Liver (tissue), 9 donors: ENCODE data around the gene IQSEC3. TPM values are rescaled to one million over a fixed set of nuclear protein-coding genes. Genes with fewer than 3 reads are reported as not detected.

Experiments
- DNase-seq: peaks from one replicate; pipeline ENCODE4 v3.0.0-alpha.2; 2017; ENCODE audit warnings: low spot score
- H3K27ac ChIP-seq, 2 donors: one replicate each; pipeline ENCODE4 v1.7.0; 2013; ENCODE audit warnings: inconsistent platforms in 2 of 2, low read length in 2 of 2, control low read depth in 1 of 2, low read depth in 1 of 2, mild to moderate bottlenecking in 1 of 2
- H3K27me3 ChIP-seq, 4 donors: one replicate each; pipeline versions ENCODE4 v1.6.1 to v1.7.0; 2013; ENCODE audit warnings: low read length in 3 of 4, inconsistent platforms in 1 of 4, mild to moderate bottlenecking in 1 of 4, moderate library complexity in 1 of 4; ENCODE audit not compliant: control insufficient read depth in 4 of 4, insufficient read depth in 4 of 4
- H3K36me3 ChIP-seq, 4 donors: one replicate each; pipeline versions ENCODE4 v1.6.1 to v1.7.0; 2013; ENCODE audit warnings: low read length in 3 of 4, mild to moderate bottlenecking in 3 of 4, low read depth in 1 of 4, moderate library complexity in 1 of 4; ENCODE audit not compliant: control insufficient read depth in 4 of 4, insufficient read depth in 3 of 4
- H3K4me1 ChIP-seq, 4 donors: one replicate each; pipeline versions ENCODE4 v1.6.1 to v1.7.0; 2013; ENCODE audit warnings: low read length in 3 of 4, mild to moderate bottlenecking in 3 of 4, moderate library complexity in 1 of 4; ENCODE audit not compliant: control insufficient read depth in 4 of 4, insufficient read depth in 4 of 4
- H3K4me3 ChIP-seq, 3 donors: one replicate each; pipeline versions ENCODE4 v1.6.1 to v1.7.0; 2013; ENCODE audit warnings: low read length in 3 of 3, control low read depth in 1 of 3, low read depth in 1 of 3, mild to moderate bottlenecking in 1 of 3
- H3K9ac ChIP-seq, 2 donors: one replicate each; pipeline ENCODE4 v1.7.0; 2013; ENCODE audit warnings: low read length in 2 of 2, mild to moderate bottlenecking in 2 of 2, moderate library complexity in 2 of 2, control low read depth in 1 of 2, low read depth in 1 of 2
- H3K9me3 ChIP-seq, 4 donors: one replicate each; pipeline versions ENCODE4 v1.6.1 to v1.7.0; 2013; ENCODE audit warnings: low read length in 3 of 4; ENCODE audit not compliant: control insufficient read depth in 4 of 4
- ATF3 ChIP-seq: IDR thresholded peaks from 2 replicates; pipeline ENCODE4 v1.6.1; 2016; ENCODE audit warnings: antibody characterized with exemption
- EGR1 ChIP-seq, 2 donors: IDR thresholded peaks; 2 replicates each; pipeline ENCODE4 v1.6.1; 2016 to 2018; ENCODE audit warnings: antibody characterized with exemption in 2 of 2, low read depth in 2 of 2
- FOXA1 ChIP-seq: IDR thresholded peaks from 2 replicates; pipeline ENCODE4 v1.6.1; 2016; ENCODE audit warnings: antibody characterized with exemption
- FOXA2 ChIP-seq: IDR thresholded peaks from 2 replicates; pipeline ENCODE4 v1.6.1; 2016; ENCODE audit warnings: antibody characterized with exemption
- GABPA ChIP-seq, 2 donors: IDR thresholded peaks in 1 of 2; conservative IDR thresholded peaks in 1 of 2; 2 replicates each; pipeline ENCODE4 v1.6.1; 2016; ENCODE audit warnings: antibody characterized with exemption in 2 of 2, mild to moderate bottlenecking in 1 of 2, moderate library complexity in 1 of 2
- HNF4G ChIP-seq: IDR thresholded peaks from 2 replicates; pipeline ENCODE4 v1.6.1; 2016; ENCODE audit warnings: antibody characterized with exemption
- JUND ChIP-seq, 2 donors: IDR thresholded peaks; 2 replicates each; pipeline ENCODE4 v1.6.1; 2016; ENCODE audit warnings: antibody characterized with exemption in 2 of 2
- NR2F2 ChIP-seq: IDR thresholded peaks from 2 replicates; pipeline ENCODE4 v1.6.1; 2016; ENCODE audit warnings: antibody characterized with exemption
- RAD21 ChIP-seq, 2 donors: IDR thresholded peaks; 2 replicates each; pipeline ENCODE4 v1.6.1; 2016; ENCODE audit warnings: antibody characterized with exemption in 2 of 2, mild to moderate bottlenecking in 2 of 2
- RXRA ChIP-seq, 2 donors: IDR thresholded peaks; 2 replicates each; pipeline ENCODE4 v1.6.1; 2017 to 2018; ENCODE audit warnings: antibody characterized with exemption in 2 of 2, mild to moderate bottlenecking in 1 of 2
- SP1 ChIP-seq: IDR thresholded peaks from 2 replicates; pipeline ENCODE4 v1.6.1; 2018; ENCODE audit warnings: antibody characterized with exemption, mild to moderate bottlenecking
- YY1 ChIP-seq: IDR thresholded peaks from 2 replicates; pipeline ENCODE4 v1.6.1; 2016; ENCODE audit warnings: antibody characterized with exemption, mild to moderate bottlenecking
- ZBTB33 ChIP-seq: IDR thresholded peaks from 2 replicates; pipeline ENCODE4 v1.6.1; 2016; ENCODE audit warnings: antibody characterized with exemption
- WGBS: extraction: QIAGEN DNeasy Blood & Tissue Kit; methylation state at CpG from one replicate; pipeline ENCODE4 v1.1.7; 2013; 5-methylcytosine and 5-hydroxymethylcytosine counted together
- polyA plus RNA-seq, 2 donors: library from polyadenylated mRNA; stranded (reverse) in 1 of 2; unstranded in 1 of 2; fragments of 200-250 nt in 1 of 2; fragments of >200 nt in 1 of 2; fragmentation: Nextera tagmentation in 1 of 2; extraction: Ambion mirVana in 1 of 2; gene quantifications; one replicate each; pipeline versions ENCODE4 v1.2.1 to v1.2.3, GENCODE V29; 2013 to 2015
- total RNA-seq, 2 donors: library from RNA; depleted of rRNA; stranded (reverse); fragments of >200 nt; gene quantifications; one replicate each; pipeline ENCODE4 v1.2.3, GENCODE V29; 2014
- TF ChIP-seq, protein P1 (sequence below): fragments of 150-350 bp; IDR thresholded peaks from 2 replicates; pipeline ENCODE4 v1.5.1; 2017; ENCODE audit warnings: improper control_type of control experiment, low read depth, low read length; ENCODE audit not compliant: missing input control
- TF ChIP-seq, protein P2 (sequence below): IDR thresholded peaks from 2 replicates; pipeline ENCODE4 v1.6.1; 2016; ENCODE audit warnings: antibody characterized with exemption
- TF ChIP-seq, protein P3 (sequence below): IDR thresholded peaks from 2 replicates; pipeline ENCODE4 v1.6.1; 2016; ENCODE audit warnings: antibody characterized with exemption, mild to moderate bottlenecking
- donor health status: healthy.
- donor health status: healthy.
- donor health status: healthy.
- donor health status: healthy.
- donor health status: healthy.

IQSEC3 gene
- total and polyA plus RNA-seq, 4 donors, result under 0.01 to 0.79 (median 0.48) TPM

DNA sequence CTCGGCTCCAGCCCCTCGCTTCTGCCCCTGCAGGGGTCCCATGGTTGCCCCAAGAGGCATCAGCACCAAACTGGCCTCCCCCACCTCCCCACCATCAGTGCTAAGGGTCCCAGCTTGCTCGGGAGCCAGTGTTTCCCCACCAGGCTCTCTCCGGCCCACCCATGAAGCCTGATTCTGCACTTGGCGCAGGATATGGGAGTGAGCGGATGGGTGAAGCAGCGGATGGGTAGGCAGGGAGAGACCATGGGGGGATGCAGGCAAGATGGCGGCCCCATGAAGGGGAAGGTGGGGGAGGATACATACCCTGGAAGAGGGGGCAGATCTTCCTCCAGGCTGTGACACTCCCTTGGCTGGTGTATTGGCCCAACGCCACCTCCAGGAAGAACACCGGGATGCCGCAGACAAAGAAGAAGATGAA, 137.7 kb downstream of the IQSEC3 start (continued):
- TF ChIP-seq, protein P1, sequence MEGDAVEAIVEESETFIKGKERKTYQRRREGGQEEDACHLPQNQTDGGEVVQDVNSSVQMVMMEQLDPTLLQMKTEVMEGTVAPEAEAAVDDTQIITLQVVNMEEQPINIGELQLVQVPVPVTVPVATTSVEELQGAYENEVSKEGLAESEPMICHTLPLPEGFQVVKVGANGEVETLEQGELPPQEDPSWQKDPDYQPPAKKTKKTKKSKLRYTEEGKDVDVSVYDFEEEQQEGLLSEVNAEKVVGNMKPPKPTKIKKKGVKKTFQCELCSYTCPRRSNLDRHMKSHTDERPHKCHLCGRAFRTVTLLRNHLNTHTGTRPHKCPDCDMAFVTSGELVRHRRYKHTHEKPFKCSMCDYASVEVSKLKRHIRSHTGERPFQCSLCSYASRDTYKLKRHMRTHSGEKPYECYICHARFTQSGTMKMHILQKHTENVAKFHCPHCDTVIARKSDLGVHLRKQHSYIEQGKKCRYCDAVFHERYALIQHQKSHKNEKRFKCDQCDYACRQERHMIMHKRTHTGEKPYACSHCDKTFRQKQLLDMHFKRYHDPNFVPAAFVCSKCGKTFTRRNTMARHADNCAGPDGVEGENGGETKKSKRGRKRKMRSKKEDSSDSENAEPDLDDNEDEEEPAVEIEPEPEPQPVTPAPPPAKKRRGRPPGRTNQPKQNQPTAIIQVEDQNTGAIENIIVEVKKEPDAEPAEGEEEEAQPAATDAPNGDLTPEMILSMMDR, result no peak
- no peak for TF ChIP-seq FOXA1

DNA sequence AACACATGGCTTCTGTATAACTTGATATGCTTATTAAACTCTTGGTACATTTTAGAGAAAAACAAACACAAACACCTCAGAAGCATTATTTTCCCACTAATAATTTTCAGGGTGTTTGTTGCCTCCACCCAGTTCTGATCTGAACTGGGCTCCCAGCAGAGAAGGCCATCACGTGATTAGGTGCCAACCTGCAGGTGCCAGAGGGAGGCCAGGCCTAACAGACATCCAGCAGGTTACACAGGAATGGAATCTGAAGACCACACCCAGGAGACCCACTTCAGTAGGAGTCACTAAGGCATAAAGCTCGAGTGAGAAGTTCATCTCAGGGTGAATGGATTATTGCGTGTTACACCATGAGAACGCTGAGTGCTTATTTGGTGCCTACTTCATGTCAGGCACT, 138.5 kb downstream of the IQSEC3 start:
- no peak for DNase-seq
- TF ChIP-seq EGR1 (IDR thresholded peaks at IDR 0.05; ENCODE audit: low read depth in 2 of 2), result no peak
- no peak overlapping the region for H3K4me3 ChIP-seq
- WGBS, result 85% methylated on average over 4 of the region's 4 CpGs
- no peaks in the 10 kb centered on the region for H3K27me3 ChIP-seq
- H3K9me3 ChIP-seq, result no peaks in the 10 kb centered on the region
- H3K36me3 ChIP-seq, result peaks cover 1 to 40% (median 33%) of the 10 kb centered on the region in 4 donors
- no peak overlapping the region for H3K9ac ChIP-seq
- H3K27ac ChIP-seq, result no peak overlapping the region
- peaks cover 4 to 20% (median 13%) of the 10 kb centered on the region in 4 donors for H3K4me1 ChIP-seq

DNA sequence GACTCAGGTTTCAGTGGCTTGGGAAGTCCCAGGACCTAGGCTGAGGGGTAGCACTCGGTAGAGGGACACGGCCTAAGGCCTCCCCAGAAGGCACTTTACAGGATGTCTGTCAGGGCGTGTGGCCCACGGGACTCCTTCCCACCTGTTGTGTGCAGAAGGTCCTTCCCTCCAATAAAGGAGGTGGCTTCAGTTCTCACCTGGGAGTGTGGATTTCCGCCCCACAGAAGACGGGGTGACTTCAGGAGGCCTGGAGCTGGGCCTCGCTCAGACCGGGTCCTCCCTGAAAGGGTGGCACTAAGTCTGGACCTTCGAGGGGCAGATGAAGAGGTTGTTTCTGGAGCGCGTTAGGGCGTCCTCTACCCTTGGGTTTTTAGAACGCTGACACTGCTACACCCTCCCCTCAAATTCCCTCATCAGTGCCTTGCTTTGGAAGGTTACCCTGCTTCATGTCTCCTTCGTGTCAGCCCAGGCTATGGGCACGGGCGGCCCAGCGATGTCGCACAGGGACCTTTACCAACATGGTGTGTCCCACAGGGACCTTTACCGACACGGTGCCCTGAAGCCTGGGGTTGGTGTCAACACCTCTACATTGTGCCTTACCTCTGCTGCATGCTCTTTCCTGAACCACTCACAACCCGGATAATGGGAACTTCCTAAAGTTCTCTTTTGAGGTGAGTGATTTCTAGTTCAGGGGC, 140.3 kb downstream of the IQSEC3 start:
- peaks cover 1 to 24% (median 20%) of the 10 kb centered on the region in 4 donors for H3K36me3 ChIP-seq
- TF ChIP-seq RAD21 (IDR thresholded peaks at IDR 0.05), result no peak
- no peak overlapping the region for H3K4me3 ChIP-seq
- H3K27ac ChIP-seq, result no peak overlapping the region
- WGBS, result 95% methylated on average over 21 of the region's 21 CpGs
- H3K4me1 ChIP-seq, result peaks cover 8 to 38% (median 29%) of the 10 kb centered on the region in 4 donors
- H3K9ac ChIP-seq, result no peak overlapping the region
- no peaks in the 10 kb centered on the region for H3K9me3 ChIP-seq
- H3K27me3 ChIP-seq, result no peaks in the 10 kb centered on the region
- DNase-seq, result no peak

- peaks cover 11 to 47% (median 35%) of the 10 kb centered on the region in 4 donors for H3K4me1 ChIP-seq
- no peak for DNase-seq
- no peak overlapping the region for H3K27ac ChIP-seq
- H3K36me3 ChIP-seq, result peaks cover 1 to 14% (median 11%) of the 10 kb centered on the region in 4 donors
- whole genome bisulfite sequencing, result 94% methylated on average over 10 of the region's 10 CpGs
- H3K4me3 ChIP-seq, result no peak overlapping the region
- no peaks in the 10 kb centered on the region for H3K27me3 ChIP-seq
- H3K9ac ChIP-seq, result no peak overlapping the region
- H3K9me3 ChIP-seq, result no peaks in the 10 kb centered on the region
- no peak for TF ChIP-seq SP1
- no peak for TF ChIP-seq NR2F2
- TF ChIP-seq EGR1 (IDR thresholded peaks at IDR 0.05; ENCODE audit: low read depth in 2 of 2), result no peak
- TF ChIP-seq ATF3, result no peak
- TF ChIP-seq, protein P2, sequence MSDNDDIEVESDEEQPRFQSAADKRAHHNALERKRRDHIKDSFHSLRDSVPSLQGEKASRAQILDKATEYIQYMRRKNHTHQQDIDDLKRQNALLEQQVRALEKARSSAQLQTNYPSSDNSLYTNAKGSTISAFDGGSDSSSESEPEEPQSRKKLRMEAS, result no peak
- no peak for TF ChIP-seq ZBTB33
- TF ChIP-seq RXRA (IDR thresholded peaks at IDR 0.05), result no peak
- TF ChIP-seq, protein P3, sequence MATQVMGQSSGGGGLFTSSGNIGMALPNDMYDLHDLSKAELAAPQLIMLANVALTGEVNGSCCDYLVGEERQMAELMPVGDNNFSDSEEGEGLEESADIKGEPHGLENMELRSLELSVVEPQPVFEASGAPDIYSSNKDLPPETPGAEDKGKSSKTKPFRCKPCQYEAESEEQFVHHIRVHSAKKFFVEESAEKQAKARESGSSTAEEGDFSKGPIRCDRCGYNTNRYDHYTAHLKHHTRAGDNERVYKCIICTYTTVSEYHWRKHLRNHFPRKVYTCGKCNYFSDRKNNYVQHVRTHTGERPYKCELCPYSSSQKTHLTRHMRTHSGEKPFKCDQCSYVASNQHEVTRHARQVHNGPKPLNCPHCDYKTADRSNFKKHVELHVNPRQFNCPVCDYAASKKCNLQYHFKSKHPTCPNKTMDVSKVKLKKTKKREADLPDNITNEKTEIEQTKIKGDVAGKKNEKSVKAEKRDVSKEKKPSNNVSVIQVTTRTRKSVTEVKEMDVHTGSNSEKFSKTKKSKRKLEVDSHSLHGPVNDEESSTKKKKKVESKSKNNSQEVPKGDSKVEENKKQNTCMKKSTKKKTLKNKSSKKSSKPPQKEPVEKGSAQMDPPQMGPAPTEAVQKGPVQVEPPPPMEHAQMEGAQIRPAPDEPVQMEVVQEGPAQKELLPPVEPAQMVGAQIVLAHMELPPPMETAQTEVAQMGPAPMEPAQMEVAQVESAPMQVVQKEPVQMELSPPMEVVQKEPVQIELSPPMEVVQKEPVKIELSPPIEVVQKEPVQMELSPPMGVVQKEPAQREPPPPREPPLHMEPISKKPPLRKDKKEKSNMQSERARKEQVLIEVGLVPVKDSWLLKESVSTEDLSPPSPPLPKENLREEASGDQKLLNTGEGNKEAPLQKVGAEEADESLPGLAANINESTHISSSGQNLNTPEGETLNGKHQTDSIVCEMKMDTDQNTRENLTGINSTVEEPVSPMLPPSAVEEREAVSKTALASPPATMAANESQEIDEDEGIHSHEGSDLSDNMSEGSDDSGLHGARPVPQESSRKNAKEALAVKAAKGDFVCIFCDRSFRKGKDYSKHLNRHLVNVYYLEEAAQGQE, result no peak
- TF ChIP-seq YY1, result no peak
- no peak for TF ChIP-seq HNF4G
- TF ChIP-seq JUND (IDR thresholded peaks at IDR 0.05), result no peak
- no peak for TF ChIP-seq FOXA2
- TF ChIP-seq, protein P1, result no peak
- TF ChIP-seq GABPA (IDR thresholded peaks at IDR 0.05 in 1 of 2, conservative IDR thresholded peaks at IDR 0.05 in 1 of 2), result no peak
These were observed 141.2 kb downstream of the IQSEC3 start for GRCh38 chr12:207804-208203.
